ENCODE data around the gene CYP27A1. TPM values are rescaled to one million over a fixed set of nuclear protein-coding genes. Genes with fewer than 3 reads are reported as not detected.

Gene CYP27A1
- total and polyA plus RNA-seq, 2 of the 8 experiments (the other 6 are each of a cell fraction or from before 2014, with no cell fraction given), result 5.4 to 14.7 TPM

DNA sequence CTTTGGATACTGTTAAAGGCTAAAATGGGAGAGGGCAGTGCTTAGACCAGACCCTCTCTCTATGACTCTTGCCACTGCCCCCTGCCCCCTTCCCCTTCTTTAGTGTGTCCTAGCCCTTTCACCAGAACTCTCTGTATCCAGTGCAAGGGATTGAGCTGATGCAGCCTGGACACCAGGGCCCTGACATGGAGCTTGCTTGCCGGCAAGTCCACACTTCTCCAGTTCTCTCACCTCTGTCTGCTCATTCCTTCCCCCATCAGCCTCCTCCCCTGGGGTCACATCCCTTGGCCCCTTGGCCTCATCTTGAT, 76.1 kb downstream of the CYP27A1 start:
- Histone ChIP-seq H3K18ac (ENCODE audit: extremely low read depth, low read length) (no peak overlapping the region; the same call in 1 of the 2 replicates), H3K4me1 (replicated peaks in 1 of 4; ENCODE audit: control insufficient read depth in 3 of 4, insufficient read depth in 4 of 4, low read length in 3 of 4) (peaks cover 16 to 52% (median 28%) of the 10 kb centered on the region in 4 experiments)
- CTCF ChIA-PET (ENCODE audit: partially characterized antibody), result interaction anchor here (0.9 to 1.9 kb wide), 12 partner anchors 9 to 145 kb away, joined by 3 to 27 read pairs (median 6); partner anchors contain the start of gene WNT10A

More for the DNA sequence above, 76.1 kb downstream of the CYP27A1 start:
- Histone ChIP-seq H2BK15ac (ENCODE audit: low read length) (0 out of 2 replicates have a peak overlapping the region, but pooled peaks have one; percentile 46), H4K8ac (ENCODE audit: extremely low read depth, insufficient read depth, low read length) (no peak overlapping the region), H2BK20ac (ENCODE audit: low read length) (0 out of 2 replicates have a peak overlapping the region, but pooled peaks have one; percentile 72), H3K79me2 (ENCODE audit: control insufficient read depth in 1 of 2, insufficient read depth in 2 of 2, low read length in 2 of 2) (no peaks in the 10 kb centered on the region), H4K20me1 (replicated peaks in 1 of 2; ENCODE audit: control insufficient read depth in 1 of 2, insufficient read depth in 2 of 2, low read length in 2 of 2) (peaks cover 11 to 17% of the 10 kb centered on the region in 2 experiments), H3K4ac (replicated peaks; ENCODE audit: insufficient read length, low read depth, low read length) (no peak overlapping the region), H3K23me2 (ENCODE audit: low read depth, low read length) (peaks cover 5% of the 10 kb centered on the region; the same call in 1 of the 2 replicates), H3K4me2 (ENCODE audit: insufficient read depth in 1 of 2, low read depth in 2 of 2, low read length in 2 of 2) (peak overlapping the region in 1 of 2 experiments; percentile 72; a peak in 1 of 4 replicates), H2BK12ac (ENCODE audit: low read depth, low read length) (peak overlapping the region; percentile 68; the same call in 1 of the 2 replicates), H3K14ac (ENCODE audit: insufficient read length) (no peak overlapping the region), H4K5ac (ENCODE audit: insufficient read length, low read depth, low read length) (no peak overlapping the region), H3K27ac (ENCODE audit: low read depth, low read length) (no peak overlapping the region), H3K9ac (replicated peaks in 1 of 4; ENCODE audit: extremely low read depth in 1 of 4, low read depth in 3 of 4, low read length in 3 of 4) (no peak overlapping the region), H3K4me3 (ENCODE audit: extremely low read depth in 1 of 4, insufficient read depth in 2 of 4, low read depth in 3 of 4, low read length in 4 of 4) (no peak overlapping the region), H3K36me3 (ENCODE audit: control insufficient read depth in 2 of 4, insufficient read depth in 4 of 4, low read length in 3 of 4) (peaks cover 0 to 2% (median 0%) of the 10 kb centered on the region in 4 experiments; a peak in 1 of 8 replicates), H3K27me3 (replicated peaks in 1 of 4; ENCODE audit: control insufficient read depth in 3 of 4, extremely low read depth in 1 of 4, insufficient read depth in 3 of 4, low read length in 3 of 4) (peaks cover 86 to 99% (median 97%) of the 10 kb centered on the region in 4 experiments), H4K91ac (replicated peaks; ENCODE audit: insufficient read length, low read length) (no peak overlapping the region), H2AK5ac (ENCODE audit: low read depth, low read length) (peak overlapping the region; percentile 90; the same call in 1 of the 2 replicates), H2AFZ (ENCODE audit: low read length) (no peak overlapping the region), H3K23ac (ENCODE audit: insufficient read length) (no peak overlapping the region), H3K56ac (replicated peaks; ENCODE audit: insufficient read length, low read depth, low read length) (no peak overlapping the region), H2BK5ac (ENCODE audit: low read depth, low read length) (no peak overlapping the region), H2BK120ac (replicated peaks; ENCODE audit: low read depth, low read length) (no peak overlapping the region), H3K79me1 (ENCODE audit: low read depth, low read length) (no peaks in the 10 kb centered on the region), H3K9me3 (ENCODE audit: insufficient read depth in 2 of 2, low read depth in 1 of 2, low read length in 1 of 2) (no peaks in the 10 kb centered on the region)
- no peak for DNase-seq (ENCODE audit: low read depth in 1 of 2, low spot score in 2 of 2)
- TF ChIP-seq PHF8 (conservative IDR thresholded peaks at IDR 0.05; ENCODE audit: low read depth, low read length), result no peak
- no peak for TF ChIP-seq TCF12 (IDR thresholded peaks at IDR 0.05; ENCODE audit: low read depth, low read length)
- no peak for TF ChIP-seq CREB1 (IDR thresholded peaks at IDR 0.05)
- TF ChIP-seq JUND (IDR thresholded peaks at IDR 0.05; ENCODE audit: low read length), result no peak
- TF ChIP-seq POLR2AphosphoS5 (IDR thresholded peaks at IDR 0.05; ENCODE audit: low read depth, low read length), result no peak
- TF ChIP-seq SP4 (IDR thresholded peaks at IDR 0.05; ENCODE audit: low read length), result no peak
- no peak for TF ChIP-seq KDM1A (IDR thresholded peaks at IDR 0.05; ENCODE audit: borderline replicate concordance, low read length)
- no peak for TF ChIP-seq CBX8 (IDR thresholded peaks at IDR 0.05; ENCODE audit: borderline replicate concordance, low read depth, low read length)
- TF ChIP-seq SRF (IDR thresholded peaks at IDR 0.05; ENCODE audit: low read depth, low read length), result no peak
- no peak for TF ChIP-seq EZH2 (IDR thresholded peaks at IDR 0.05; ENCODE audit: low read depth, low read length, severe bottlenecking)
- no peak for TF ChIP-seq JUN (IDR thresholded peaks at IDR 0.05; ENCODE audit: low read depth, low read length)
- WGBS, 2 experiments (ENCODE audit: extremely low coverage in 1 of 2, insufficient coverage in 1 of 2, insufficient read length in 1 of 2, insufficient replicate concordance in 2 of 2, low coverage in 1 of 2, low lambda C conversion rate in 2 of 2, missing lambda C conversion rate in 1 of 2), result 23% methylated on average over 1 of the region's 1 CpG; no CpG with 5 or more reads in 1 of the 2 experiments
- POLR2A ChIA-PET (ENCODE audit: partially characterized antibody), result interaction anchor here (1.3 kb wide), 1 partner anchor 38 kb away, joined by 3 read pairs; no protein-coding TSS in a partner anchor
- no peak for FAIRE-seq
